ENCODE data around the gene GLI1.
A peak's percentile ranks its signal among the peaks of the same experiment; 100 is the strongest.

GLI1 gene

DNA sequence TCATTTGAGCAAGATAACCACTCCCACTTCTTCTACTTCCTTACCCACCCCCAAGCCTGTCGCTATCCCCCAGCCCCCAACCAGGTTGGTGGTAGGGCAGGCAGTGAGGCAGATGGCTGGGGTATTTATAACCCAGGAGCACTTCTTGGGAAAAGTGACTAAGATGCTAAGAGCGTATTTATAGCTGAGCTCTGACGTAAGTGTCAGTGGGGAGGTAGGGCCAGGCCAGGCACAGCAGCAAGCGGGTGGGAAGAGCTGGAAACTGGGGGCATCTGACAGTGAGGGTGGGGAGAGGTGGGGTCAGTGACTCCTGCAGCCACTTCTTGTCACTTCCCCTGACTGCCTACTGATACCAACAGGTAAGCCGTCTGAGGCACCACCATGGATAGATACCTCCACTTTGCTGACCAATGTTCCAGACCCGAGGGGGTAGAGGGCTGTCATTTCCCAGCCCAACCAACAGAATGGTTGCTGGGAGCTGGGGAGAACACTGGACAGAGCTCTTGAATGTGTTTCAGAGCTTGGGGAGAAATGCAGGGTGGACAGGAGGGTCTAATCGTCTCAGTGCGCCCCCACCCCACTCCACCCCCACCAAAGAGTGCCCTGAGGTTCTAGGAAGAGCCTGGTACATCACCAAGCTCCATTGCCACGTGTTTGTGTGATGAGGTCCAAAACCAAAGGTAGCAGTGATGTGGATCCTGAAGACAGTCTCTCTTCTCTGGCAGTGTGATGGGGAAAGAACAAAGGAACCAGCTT, 7.2 kb upstream of the GLI1 start:
- Histone ChIP-seq H3K79me2 (ENCODE audit: insufficient read depth, low read length) (no peaks in the 10 kb centered on the region), H3K27ac (ENCODE audit: low read length) (no peak overlapping the region), H3K9ac (ENCODE audit: low read depth, low read length) (no peak overlapping the region), H4K20me1 (ENCODE audit: insufficient read depth, low read length) (no peaks in the 10 kb centered on the region), H3K9me3 (ENCODE audit: insufficient read depth, low read length, severe bottlenecking) (no peaks in the 10 kb centered on the region), H3K4me3 (ENCODE audit: low read depth in 1 of 2, low read length in 2 of 2) (no peak overlapping the region), H3K27me3 (ENCODE audit: insufficient read depth, low read length, poor library complexity) (no peaks in the 10 kb centered on the region), H3K4me1 (ENCODE audit: insufficient read depth, low read length) (peaks cover 3% of the 10 kb centered on the region; the same call in 1 of the 2 replicates), H3K4me2 (ENCODE audit: insufficient read depth, low read length) (no peak overlapping the region), H3K36me3 (ENCODE audit: insufficient read depth, low read length) (no peaks in the 10 kb centered on the region), H2AFZ (ENCODE audit: low read depth, low read length) (no peak overlapping the region)
- DNase-seq (no peak), ATAC-seq (ENCODE audit: insufficient read depth, low read depth) (no peak)
- TF ChIP-seq, protein P1, sequence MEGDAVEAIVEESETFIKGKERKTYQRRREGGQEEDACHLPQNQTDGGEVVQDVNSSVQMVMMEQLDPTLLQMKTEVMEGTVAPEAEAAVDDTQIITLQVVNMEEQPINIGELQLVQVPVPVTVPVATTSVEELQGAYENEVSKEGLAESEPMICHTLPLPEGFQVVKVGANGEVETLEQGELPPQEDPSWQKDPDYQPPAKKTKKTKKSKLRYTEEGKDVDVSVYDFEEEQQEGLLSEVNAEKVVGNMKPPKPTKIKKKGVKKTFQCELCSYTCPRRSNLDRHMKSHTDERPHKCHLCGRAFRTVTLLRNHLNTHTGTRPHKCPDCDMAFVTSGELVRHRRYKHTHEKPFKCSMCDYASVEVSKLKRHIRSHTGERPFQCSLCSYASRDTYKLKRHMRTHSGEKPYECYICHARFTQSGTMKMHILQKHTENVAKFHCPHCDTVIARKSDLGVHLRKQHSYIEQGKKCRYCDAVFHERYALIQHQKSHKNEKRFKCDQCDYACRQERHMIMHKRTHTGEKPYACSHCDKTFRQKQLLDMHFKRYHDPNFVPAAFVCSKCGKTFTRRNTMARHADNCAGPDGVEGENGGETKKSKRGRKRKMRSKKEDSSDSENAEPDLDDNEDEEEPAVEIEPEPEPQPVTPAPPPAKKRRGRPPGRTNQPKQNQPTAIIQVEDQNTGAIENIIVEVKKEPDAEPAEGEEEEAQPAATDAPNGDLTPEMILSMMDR (IDR thresholded peaks at IDR 0.05; ENCODE audit: borderline replicate concordance, extremely low read depth, low read length, poor library complexity, severe bottlenecking) = no peak
- TF ChIP-seq EZH2 (IDR thresholded peaks at IDR 0.05; ENCODE audit: borderline replicate concordance, low read depth, low read length, severe bottlenecking) = no peak

GRCh38 chr12:57452937-57453509, 6.6 kb upstream of the GLI1 start:
- H3K36me3 ChIP-seq (ENCODE audit: insufficient read depth, low read length) = no peaks in the 10 kb centered on the region
- ATAC-seq (ENCODE audit: insufficient read depth, low read depth) (peak; percentile 44; the same call in 2 of the 3 replicates), DNase-seq (peak; percentile 56)
- H4K20me1 ChIP-seq (ENCODE audit: insufficient read depth, low read length) = no peaks in the 10 kb centered on the region
- TF ChIP-seq, protein P1 (IDR thresholded peaks at IDR 0.05; ENCODE audit: borderline replicate concordance, extremely low read depth, low read length, poor library complexity, severe bottlenecking) = peak; percentile 82
- TF ChIP-seq EZH2 (IDR thresholded peaks at IDR 0.05; ENCODE audit: borderline replicate concordance, low read depth, low read length, severe bottlenecking) = no peak
- H3K4me1 ChIP-seq (ENCODE audit: insufficient read depth, low read length) = peaks cover 3% of the 10 kb centered on the region; the same call in 1 of the 2 replicates
- no peak overlapping the region for H2AFZ ChIP-seq (ENCODE audit: low read depth, low read length)
- H3K79me2 ChIP-seq (ENCODE audit: insufficient read depth, low read length) = no peaks in the 10 kb centered on the region
- no peak overlapping the region for H3K27ac ChIP-seq (ENCODE audit: low read length)
- H3K27me3 ChIP-seq (ENCODE audit: insufficient read depth, low read length, poor library complexity) = no peaks in the 10 kb centered on the region
- H3K4me3 ChIP-seq (ENCODE audit: low read depth in 1 of 2, low read length in 2 of 2) = no peak overlapping the region
- no peak overlapping the region for H3K9ac ChIP-seq (ENCODE audit: low read depth, low read length)
- H3K4me2 ChIP-seq (ENCODE audit: insufficient read depth, low read length) = no peak overlapping the region
- no peaks in the 10 kb centered on the region for H3K9me3 ChIP-seq (ENCODE audit: insufficient read depth, low read length, severe bottlenecking)

DNA sequence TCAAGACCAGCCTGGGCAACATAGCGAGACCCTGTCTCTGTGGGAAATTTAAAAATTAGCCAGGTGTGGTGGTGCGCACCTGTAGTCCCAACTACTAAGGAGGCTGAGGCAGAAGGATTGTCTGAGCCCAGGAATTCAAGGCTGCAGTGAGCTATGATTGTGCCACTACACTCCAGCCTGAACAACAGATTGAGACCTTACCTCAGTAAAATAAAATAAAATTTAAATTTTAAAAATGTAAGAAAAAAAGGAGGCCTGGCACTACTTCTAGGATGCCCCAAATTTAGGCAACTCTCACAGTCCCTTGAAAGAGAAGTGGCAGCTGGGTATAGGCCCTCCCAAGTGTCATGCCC, 5.4 kb upstream of the GLI1 start:
- no peak for ATAC-seq (ENCODE audit: insufficient read depth, low read depth)
- Histone ChIP-seq H3K9me3 (ENCODE audit: insufficient read depth, low read length, severe bottlenecking) (no peaks in the 10 kb centered on the region), H2AFZ (ENCODE audit: low read depth, low read length) (no peak overlapping the region), H3K4me1 (ENCODE audit: insufficient read depth, low read length) (peaks cover 12% of the 10 kb centered on the region), H3K4me3 (ENCODE audit: low read depth in 1 of 2, low read length in 2 of 2) (no peak overlapping the region), H3K4me2 (ENCODE audit: insufficient read depth, low read length) (no peak overlapping the region), H4K20me1 (ENCODE audit: insufficient read depth, low read length) (no peaks in the 10 kb centered on the region), H3K36me3 (ENCODE audit: insufficient read depth, low read length) (no peaks in the 10 kb centered on the region), H3K27ac (ENCODE audit: low read length) (no peak overlapping the region), H3K9ac (ENCODE audit: low read depth, low read length) (no peak overlapping the region), H3K79me2 (ENCODE audit: insufficient read depth, low read length) (no peaks in the 10 kb centered on the region), H3K27me3 (ENCODE audit: insufficient read depth, low read length, poor library complexity) (no peaks in the 10 kb centered on the region)
- TF ChIP-seq EZH2 (IDR thresholded peaks at IDR 0.05; ENCODE audit: borderline replicate concordance, low read depth, low read length, severe bottlenecking) = no peak
- TF ChIP-seq, protein P1 (IDR thresholded peaks at IDR 0.05; ENCODE audit: borderline replicate concordance, extremely low read depth, low read length, poor library complexity, severe bottlenecking) = no peak
- DNase-seq = no peak
